Kidney (tissue), 14 donors: Measurements from ENCODE around the gene TLCD4. TPM values are rescaled to one million over a fixed set of nuclear protein-coding genes. Genes with fewer than 3 reads are reported as not detected.
"Not testable (repeated sequence)": the region's sequence is repeated elsewhere in the genome, so short reads cannot be mapped to it uniquely, and the experiment has no call there.

ENCODE experiments used
- DNase-seq, 5 donors: peaks; one replicate each; pipeline ENCODE4 v3.0.0-alpha.2; 2013 to 2020
- FAIRE-seq: peaks from 2 replicates; lab custom pipeline; 2012; peaks lifted over from hg19 to GRCh38; lab: Jason Lieb, UNC
- H3K27ac ChIP-seq, 2 donors: one replicate each; pipeline ENCODE4 v1.7.0; 2013; ENCODE audit warnings: low read depth in 2 of 2, low read length in 2 of 2, inconsistent platforms in 1 of 2
- H3K27me3 ChIP-seq: one replicate; pipeline ENCODE4 v1.7.1; 2013; ENCODE audit warnings: low read length, inconsistent platforms; ENCODE audit not compliant: control insufficient read depth, insufficient read depth
- H3K36me3 ChIP-seq, 3 donors: one replicate each; pipeline versions ENCODE4 v1.7.0 to v1.7.1; 2013; ENCODE audit warnings: low read length in 3 of 3, control low read depth in 1 of 3, inconsistent platforms in 1 of 3; ENCODE audit not compliant: insufficient read depth in 3 of 3, control insufficient read depth in 2 of 3
- H3K4me1 ChIP-seq, 3 donors: one replicate each; pipeline versions ENCODE4 v1.7.0 to v1.7.1; 2013; ENCODE audit warnings: low read length in 3 of 3, inconsistent platforms in 1 of 3, low read depth in 1 of 3; ENCODE audit not compliant: control insufficient read depth in 2 of 3, insufficient read depth in 2 of 3
- H3K4me3 ChIP-seq, 3 donors: one replicate each; pipeline versions ENCODE4 v1.7.0 to v1.8.1; 2013; ENCODE audit warnings: low read length in 3 of 3, control low read depth in 1 of 3, inconsistent platforms in 1 of 3
- H3K9ac ChIP-seq, 3 donors: one replicate each; pipeline versions ENCODE4 v1.7.0 to v1.7.1; 2013; ENCODE audit warnings: low read length in 3 of 3, control low read depth in 1 of 3, inconsistent platforms in 1 of 3
- H3K9me3 ChIP-seq, 3 donors: one replicate each; pipeline versions ENCODE4 v1.7.0 to v1.7.1; 2013; ENCODE audit warnings: low read length in 3 of 3, control low read depth in 1 of 3, inconsistent platforms in 1 of 3; ENCODE audit not compliant: control insufficient read depth in 2 of 3, insufficient read depth in 1 of 3
- CTCF ChIP-seq: IDR thresholded peaks from 3 replicates; pipeline ENCODE4 v1.5.1; 2012; ENCODE audit warnings: mild to moderate bottlenecking, moderate library complexity, borderline replicate concordance; ENCODE audit not compliant: insufficient read depth; ENCODE audit errors: extremely low read depth
- intact Hi-C: fragments of 100-400 bp; cut with DNase I; formaldehyde crosslinking; loops from one replicate; pipeline ENCODE4 v1.11.1; 2022
- polyA plus RNA-seq: library from polyadenylated mRNA; stranded (reverse); fragments of 350-450 nt; fragmentation: Illumina TruSeq; extraction: RNeasy Lipid Tissue Mini Kit (QIAGEN cat#74804); gene quantifications from one replicate; pipeline ENCODE4 v1.2.3, GENCODE V29; 2014; ENCODE audit warnings: low read depth, low replicate concordance; ENCODE audit not compliant: insufficient read depth
- total RNA-seq: library from RNA; stranded (reverse); fragmentation: NEBNext Ultra II Directional; extraction: Animal tissue kit (Norgen Biotek cat#: 25700); gene quantifications from one replicate; pipeline ENCODE4 v1.2.1, GENCODE V29; 2021
- donor health status: control.
- donor health status: control.
- donor health status: control.
- donor health status: control.
- donor health status: control.
- donor health status: DM: yes; HTN: yes; CAD: no.
- donor health status: Normal renal cell carcinoma (clear cell type).

The TLCD4 gene
- total and polyA plus RNA-seq, 2 donors from 2014 or later, result 2.4 to 7.1 TPM

GRCh38 chr1:95154096-95154495 is 36.9 kb downstream of the TLCD4 start:
- Histone ChIP-seq H3K9me3 (no peaks in the 10 kb centered on the region), H3K27me3 (no peaks in the 10 kb centered on the region), H3K36me3 (peaks cover 0 to 2% (median 0%) of the 10 kb centered on the region in 3 donors), H3K4me3 (no peak overlapping the region), H3K27ac (no peak overlapping the region), H3K9ac (no peak overlapping the region), H3K4me1 (no peaks in the 10 kb centered on the region)
- intact Hi-C loops, result no loop called here
- TF ChIP-seq CTCF, result no peak
- no peak for FAIRE-seq
- no peak for DNase-seq

- H3K9me3 ChIP-seq, FAIRE-seq, intact Hi-C loops, DNase-seq, H3K27ac ChIP-seq, H3K9ac ChIP-seq, H3K4me3 ChIP-seq, H3K27me3 ChIP-seq, H3K36me3 ChIP-seq: not testable (repeated sequence)
- H3K4me1 ChIP-seq, result peaks cover 0 to 12% (median 5%) of the 10 kb centered on the region in 3 donors
These were observed 48.4 kb downstream of the TLCD4 start for GRCh38 chr1:95165569-95165968.

Other genes starting within 250 kb of the TLCD4 start
- gene CNN3, start 190.2 kb upstream of the TLCD4 start, total RNA-seq, result 291 TPM
- 232 TPM for gene CNN3, start 190.2 kb upstream of the TLCD4 start, polyA plus RNA-seq
- 8.6 TPM for gene ALG14, start 44.4 kb upstream of the TLCD4 start, total RNA-seq
- gene ALG14, start 44.4 kb upstream of the TLCD4 start, polyA plus RNA-seq, result 11.3 TPM
- 18.0 TPM for gene RWDD3, start 116.9 kb downstream of the TLCD4 start, total RNA-seq
- gene RWDD3, start 116.9 kb downstream of the TLCD4 start, polyA plus RNA-seq, result 19.7 TPM